Common myeloid progenitor, CD34-positive (primary cell): ENCODE measurements around the gene RNF144A.
A peak's percentile ranks its signal among the peaks of the same experiment; 100 is the strongest.

ENCODE experiments used
- CTCF ChIA-PET: fragments of 350-600 bp; sonication (Branson Sonifier 250); formaldehyde crosslinking; loops from one replicate; lab custom pipeline; 2021; ENCODE audit warnings: antibody characterized with exemption; lab: Charles Lee
- POLR2A ChIA-PET: fragments of 350-600 bp; sonication (Branson Sonifier 250); formaldehyde crosslinking; loops from one replicate; lab custom pipeline; 2021; ENCODE audit warnings: antibody characterized with exemption; lab: Charles Lee
- DNase-seq, 3 donors: peaks; one replicate each; pipeline versions ENCODE4 v3.0.0 to v3.0.0-alpha.2; 2013
- H3K27ac ChIP-seq, 2 experiments: 1 replicate in 1 of 2; 2 replicates in 1 of 2; pipeline ENCODE4 v1.7.0; 2013; ENCODE audit warnings: inconsistent platforms in 2 of 2, low read length in 2 of 2, mild to moderate bottlenecking in 2 of 2, low read depth in 1 of 2, moderate library complexity in 1 of 2; ENCODE audit not compliant: severe bottlenecking in 2 of 2, insufficient read depth in 1 of 2, poor library complexity in 1 of 2
- H3K27me3 ChIP-seq, 5 experiments: replicated peaks in 2 of 5; 1 replicate in 3 of 5; 2 replicates in 2 of 5; pipeline versions ENCODE4 v1.6.1 to v1.7.0; 2013; ENCODE audit warnings: low read length in 4 of 5, mild to moderate bottlenecking in 2 of 5, moderate library complexity in 2 of 5, inconsistent platforms in 1 of 5; ENCODE audit not compliant: insufficient read depth in 5 of 5, control insufficient read depth in 4 of 5
- H3K36me3 ChIP-seq, 4 experiments: 1 replicate in 2 of 4; 2 replicates in 2 of 4; pipeline versions ENCODE4 v1.6.1 to v1.7.0; 2013; ENCODE audit warnings: low read length in 3 of 4, control low read depth in 1 of 4, mild to moderate bottlenecking in 1 of 4; ENCODE audit not compliant: control insufficient read depth in 4 of 4, insufficient read depth in 4 of 4
- H3K4me1 ChIP-seq, 4 experiments: 1 replicate in 3 of 4; 2 replicates in 1 of 4; pipeline versions ENCODE4 v1.6.1 to v1.7.1; 2013; ENCODE audit warnings: low read length in 3 of 4, mild to moderate bottlenecking in 3 of 4, control low read depth in 1 of 4, inconsistent platforms in 1 of 4, moderate library complexity in 1 of 4; ENCODE audit not compliant: control insufficient read depth in 4 of 4, insufficient read depth in 4 of 4; ENCODE audit errors: control extremely low read depth in 1 of 4
- H3K4me3 ChIP-seq, 7 experiments: 1 replicate in 4 of 7; 2 replicates in 3 of 7; pipeline versions ENCODE4 v1.5.1 to v1.7.0; 2013; ENCODE audit warnings: mild to moderate bottlenecking in 7 of 7, low read length in 6 of 7, moderate library complexity in 6 of 7, inconsistent platforms in 2 of 7, low read depth in 2 of 7, control low read depth in 1 of 7; ENCODE audit not compliant: insufficient read depth in 4 of 7, control insufficient read depth in 1 of 7; ENCODE audit errors: extremely low read depth in 1 of 7
- H3K9me3 ChIP-seq, 5 experiments: 1 replicate in 4 of 5; 2 replicates in 1 of 5; pipeline versions ENCODE4 v1.6.1 to v1.7.1; 2013; ENCODE audit warnings: low read length in 4 of 5, mild to moderate bottlenecking in 2 of 5, inconsistent platforms in 1 of 5, low read depth in 1 of 5, moderate library complexity in 1 of 5; ENCODE audit not compliant: control insufficient read depth in 4 of 5, insufficient read depth in 2 of 5; ENCODE audit errors: control extremely low read depth in 1 of 5
- WGBS: methylation state at CpG from one replicate; pipeline ENCODE4 v1.1.5; 2013; ENCODE audit not compliant: insufficient coverage; 5-methylcytosine and 5-hydroxymethylcytosine counted together

RNF144A gene

GRCh38 chr2:7015007-7015950 is 98.1 kb downstream of the RNF144A start:
- Histone ChIP-seq H3K27ac (no peak overlapping the region), H3K9me3 (no peaks in the 10 kb centered on the region), H3K36me3 (peaks cover 9 to 60% (median 14%) of the 10 kb centered on the region in 4 experiments), H3K4me1 (peaks cover 10 to 31% (median 24%) of the 10 kb centered on the region in 4 experiments), H3K4me3 (no peak overlapping the region), H3K27me3 (no peaks in the 10 kb centered on the region)
- CTCF ChIA-PET, result interaction anchor here (0.6 to 4.3 kb wide), 16 partner anchors 11 to 124 kb away, joined by 3 to 18 read pairs (median 4); partner anchors contain the start of gene RNF144A
- peak in 2 of 3 donors; percentile 40 to 42 for DNase-seq
- WGBS, result 53% methylated on average over 8 of the region's 12 CpGs
- POLR2A ChIA-PET, result no interaction called here

GRCh38 chr2:7016148-7016547 is 98.9 kb downstream of the RNF144A start:
- POLR2A ChIA-PET, result no interaction called here
- no peak for DNase-seq
- 96% methylated on average over 2 of the region's 3 CpGs for WGBS
- H3K36me3 ChIP-seq, result peaks cover 12 to 69% (median 20%) of the 10 kb centered on the region in 4 experiments
- no peak overlapping the region for H3K27ac ChIP-seq
- H3K4me3 ChIP-seq, result no peak overlapping the region
- CTCF ChIA-PET, result interaction anchor here (1.0 to 4.3 kb wide), 4 partner anchors 14 to 119 kb away, joined by 3 to 18 read pairs (median 10); no protein-coding TSS in a partner anchor
- peaks cover 10 to 26% (median 23%) of the 10 kb centered on the region in 4 experiments for H3K4me1 ChIP-seq
- no peaks in the 10 kb centered on the region for H3K27me3 ChIP-seq
- H3K9me3 ChIP-seq, result no peaks in the 10 kb centered on the region

- Histone ChIP-seq H3K4me3 (no peak overlapping the region), H3K27me3 (no peaks in the 10 kb centered on the region), H3K4me1 (peaks cover 10 to 26% (median 23%) of the 10 kb centered on the region in 4 experiments), H3K9me3 (no peaks in the 10 kb centered on the region), H3K36me3 (peaks cover 12 to 73% (median 24%) of the 10 kb centered on the region in 4 experiments), H3K27ac (no peak overlapping the region)
- ChIA-PET CTCF (interaction anchor here (1.2 to 4.3 kb wide), 5 partner anchors 9 to 120 kb away, joined by 3 to 18 read pairs (median 4); no protein-coding TSS in a partner anchor), POLR2A (no interaction called here)
- over 99% methylated on average over 9 of the region's 11 CpGs for WGBS
- DNase-seq, result no peak
Observed at GRCh38 chr2:7016601-7017211, 99.5 kb downstream of the RNF144A start.

- POLR2A ChIA-PET, result no interaction called here
- no peak for DNase-seq
- 98% methylated on average over 12 of the region's 14 CpGs for WGBS
- Histone ChIP-seq H3K27ac (no peak overlapping the region), H3K9me3 (no peaks in the 10 kb centered on the region), H3K4me1 (peaks cover 10 to 26% (median 23%) of the 10 kb centered on the region in 4 experiments), H3K36me3 (peaks cover 17 to 76% (median 29%) of the 10 kb centered on the region in 4 experiments), H3K4me3 (no peak overlapping the region), H3K27me3 (no peaks in the 10 kb centered on the region)
- CTCF ChIA-PET, result interaction anchor here (1.1 to 1.6 kb wide), 5 partner anchors 8 to 1199 kb away, joined by 3 to 4 read pairs (median 3); no protein-coding TSS in a partner anchor
Observed at GRCh38 chr2:7017671-7018281, 100.6 kb downstream of the RNF144A start.

GRCh38 chr2:7018282-7018701 is 101.1 kb downstream of the RNF144A start:
- H3K27me3 ChIP-seq, result no peaks in the 10 kb centered on the region
- POLR2A ChIA-PET, result no interaction called here
- CTCF ChIA-PET, result interaction anchor here (0.8 to 1.6 kb wide), 6 partner anchors 8 to 1198 kb away, joined by 3 to 4 read pairs (median 3); no protein-coding TSS in a partner anchor
- no peak overlapping the region for H3K4me3 ChIP-seq
- H3K36me3 ChIP-seq, result peaks cover 18 to 80% (median 31%) of the 10 kb centered on the region in 4 experiments
- H3K4me1 ChIP-seq, result peaks cover 10 to 26% (median 23%) of the 10 kb centered on the region in 4 experiments
- no peak for DNase-seq
- no peaks in the 10 kb centered on the region for H3K9me3 ChIP-seq
- over 99% methylated on average over 12 of the region's 12 CpGs for WGBS
- no peak overlapping the region for H3K27ac ChIP-seq

GRCh38 chr2:7018767-7019166 is 101.6 kb downstream of the RNF144A start:
- 98% methylated on average over 4 of the region's 5 CpGs for WGBS
- POLR2A ChIA-PET, result interaction anchor here (0.6 kb wide), 1 partner anchor 10 kb away, joined by 3 read pairs; no protein-coding TSS in a partner anchor
- Histone ChIP-seq H3K27ac (no peak overlapping the region), H3K9me3 (no peaks in the 10 kb centered on the region), H3K27me3 (no peaks in the 10 kb centered on the region), H3K4me1 (peaks cover 9 to 23% (median 21%) of the 10 kb centered on the region in 4 experiments), H3K36me3 (peaks cover 18 to 81% (median 34%) of the 10 kb centered on the region in 4 experiments), H3K4me3 (no peak overlapping the region)
- CTCF ChIA-PET, result interaction anchor here (0.8 to 1.6 kb wide), 4 partner anchors 9 to 1198 kb away, joined by 3 to 4 read pairs (median 3); no protein-coding TSS in a partner anchor
- no peak for DNase-seq
